ENCODE data around the gene CCNB2.

Gene CCNB2

GRCh38 chr15:59166166-59166565 is 61.2 kb downstream of the CCNB2 start:
- Mint-ChIP-seq H3K27me3 (ENCODE audit: low read depth, poor library complexity) (no peaks in the 10 kb centered on the region), H3K4me1 (peaks cover 68% of the 10 kb centered on the region), H3K36me3 (ENCODE audit: low read depth) (peaks cover 49% of the 10 kb centered on the region), H3K27ac (peak overlapping the region; percentile 90), H3K4me3 (peak overlapping the region; percentile 7), H3K9me3 (peaks cover 3% of the 10 kb centered on the region)
- DNase-seq: no peak
- TF ChIP-seq, protein P1, sequence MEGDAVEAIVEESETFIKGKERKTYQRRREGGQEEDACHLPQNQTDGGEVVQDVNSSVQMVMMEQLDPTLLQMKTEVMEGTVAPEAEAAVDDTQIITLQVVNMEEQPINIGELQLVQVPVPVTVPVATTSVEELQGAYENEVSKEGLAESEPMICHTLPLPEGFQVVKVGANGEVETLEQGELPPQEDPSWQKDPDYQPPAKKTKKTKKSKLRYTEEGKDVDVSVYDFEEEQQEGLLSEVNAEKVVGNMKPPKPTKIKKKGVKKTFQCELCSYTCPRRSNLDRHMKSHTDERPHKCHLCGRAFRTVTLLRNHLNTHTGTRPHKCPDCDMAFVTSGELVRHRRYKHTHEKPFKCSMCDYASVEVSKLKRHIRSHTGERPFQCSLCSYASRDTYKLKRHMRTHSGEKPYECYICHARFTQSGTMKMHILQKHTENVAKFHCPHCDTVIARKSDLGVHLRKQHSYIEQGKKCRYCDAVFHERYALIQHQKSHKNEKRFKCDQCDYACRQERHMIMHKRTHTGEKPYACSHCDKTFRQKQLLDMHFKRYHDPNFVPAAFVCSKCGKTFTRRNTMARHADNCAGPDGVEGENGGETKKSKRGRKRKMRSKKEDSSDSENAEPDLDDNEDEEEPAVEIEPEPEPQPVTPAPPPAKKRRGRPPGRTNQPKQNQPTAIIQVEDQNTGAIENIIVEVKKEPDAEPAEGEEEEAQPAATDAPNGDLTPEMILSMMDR (IDR thresholded peaks at IDR 0.05): no peak

GRCh38 chr15:59166601-59167265 is 61.8 kb downstream of the CCNB2 start:
- DNase-seq: no peak
- Mint-ChIP-seq H3K27me3 (ENCODE audit: low read depth, poor library complexity) (no peaks in the 10 kb centered on the region), H3K4me1 (peaks cover 65% of the 10 kb centered on the region), H3K9me3 (peaks cover 3% of the 10 kb centered on the region), H3K27ac (peak overlapping the region; percentile 90), H3K36me3 (ENCODE audit: low read depth) (peaks cover 47% of the 10 kb centered on the region), H3K4me3 (no peak overlapping the region)
- TF ChIP-seq, protein P1 (IDR thresholded peaks at IDR 0.05): no peak

DNA sequence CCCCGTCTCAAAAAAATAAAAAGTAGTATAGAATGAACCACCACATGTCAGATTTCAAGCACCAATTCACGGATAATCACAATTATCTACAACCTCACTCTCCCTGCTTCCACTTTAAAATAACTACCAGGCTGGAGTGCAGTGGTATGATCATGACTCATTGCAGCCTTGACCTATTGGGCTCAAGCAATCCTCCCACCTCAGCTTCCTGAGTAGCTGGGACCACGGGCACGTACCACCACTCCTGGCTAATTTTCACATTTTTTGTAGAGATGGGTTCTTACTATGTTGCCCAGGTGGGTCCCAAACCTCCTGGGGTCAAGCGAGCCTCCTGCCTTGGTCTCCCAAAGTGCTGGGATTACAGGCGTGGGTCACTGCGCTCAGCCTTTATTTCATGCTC is 63.6 kb downstream of the CCNB2 start:
- no peak overlapping the region for H3K4me3 Mint-ChIP-seq
- H3K27ac Mint-ChIP-seq: peak overlapping the region; percentile 42
- H3K9me3 Mint-ChIP-seq: peaks cover 3% of the 10 kb centered on the region
- no peak for DNase-seq
- H3K27me3 Mint-ChIP-seq (ENCODE audit: low read depth, poor library complexity): no peaks in the 10 kb centered on the region
- H3K36me3 Mint-ChIP-seq (ENCODE audit: low read depth): peaks cover 49% of the 10 kb centered on the region
- H3K4me1 Mint-ChIP-seq: peaks cover 65% of the 10 kb centered on the region
- TF ChIP-seq, protein P1 (IDR thresholded peaks at IDR 0.05): no peak

DNA sequence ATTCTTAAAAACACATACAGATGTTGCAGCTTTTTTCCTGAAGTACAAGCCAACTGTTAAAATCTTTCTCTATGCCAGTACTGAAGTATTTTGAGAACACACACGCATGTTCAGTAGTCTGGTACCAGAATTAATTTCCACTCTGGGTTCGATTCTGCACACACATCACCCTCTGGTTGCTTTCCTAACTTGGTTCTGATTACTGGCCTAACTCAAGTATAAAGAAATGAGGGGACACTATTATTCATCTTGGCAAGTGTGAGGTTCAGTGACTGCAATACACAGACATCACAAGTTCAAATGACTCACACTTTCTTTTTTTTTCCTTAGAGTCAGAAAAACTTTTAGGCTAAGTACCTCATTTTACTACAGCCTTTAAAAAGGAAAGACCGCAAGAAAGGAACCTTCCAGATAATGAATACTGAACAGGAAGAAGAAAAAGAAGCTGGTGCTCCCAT is 64.3 kb downstream of the CCNB2 start:
- peak overlapping the region; percentile 95 for H3K27ac Mint-ChIP-seq
- TF ChIP-seq, protein P1 (IDR thresholded peaks at IDR 0.05): no peak

GRCh38 chr15:59170295-59171066 is 65.5 kb downstream of the CCNB2 start:
- Mint-ChIP-seq H3K4me3 (no peak overlapping the region), H3K27ac (peak overlapping the region; percentile 95), H3K36me3 (ENCODE audit: low read depth) (peaks cover 44% of the 10 kb centered on the region), H3K4me1 (peaks cover 59% of the 10 kb centered on the region), H3K9me3 (peaks cover 6% of the 10 kb centered on the region), H3K27me3 (ENCODE audit: low read depth, poor library complexity) (no peaks in the 10 kb centered on the region)
- no peak for DNase-seq
- TF ChIP-seq, protein P1 (IDR thresholded peaks at IDR 0.05): no peak

More for the DNA sequence above, 64.3 kb downstream of the CCNB2 start:
- Mint-ChIP-seq H3K4me3 (peak overlapping the region; percentile 26), H3K9me3 (peaks cover 6% of the 10 kb centered on the region), H3K27me3 (ENCODE audit: low read depth, poor library complexity) (no peaks in the 10 kb centered on the region), H3K4me1 (peaks cover 61% of the 10 kb centered on the region), H3K36me3 (ENCODE audit: low read depth) (peaks cover 52% of the 10 kb centered on the region)
- no peak for DNase-seq
